Activated CD4-positive, alpha-beta T cell treated with anti-CD3 and anti-CD28 coated beads for 36 hours (primary cell): ENCODE results near the gene USP5. TPM values are rescaled to one million over a fixed set of nuclear protein-coding genes. Genes with fewer than 3 reads are reported as not detected.

Experiments
- ATAC-seq: fragments of 200-7000 bp; cut with Tn5 transposase; one replicate; pipeline ENCODE4 v1.10.0; 2021; ENCODE audit warnings: mild to moderate bottlenecking, moderate library complexity
- CTCF ChIA-PET: fragments of 350-600 bp; sonication (Branson Sonifier 250); formaldehyde crosslinking; loops from one replicate; lab custom pipeline; 2021; ENCODE audit warnings: antibody characterized with exemption; lab: Charles Lee
- POLR2A ChIA-PET: fragments of 350-600 bp; sonication (Branson Sonifier 250); formaldehyde crosslinking; loops from one replicate; lab custom pipeline; 2021; ENCODE audit warnings: antibody characterized with exemption, inconsistent platforms; lab: Charles Lee
- DNase-seq: peaks from one replicate; pipeline ENCODE4 v3.0.0-alpha.2; 2020
- H3K27ac Mint-ChIP-seq: one replicate; pipeline ENCODE4 v1.8.0; 2021; ENCODE audit warnings: mixed read lengths
- H3K27me3 Mint-ChIP-seq: one replicate; pipeline ENCODE4 v1.8.0; 2021; ENCODE audit warnings: mixed read lengths
- H3K36me3 Mint-ChIP-seq: one replicate; pipeline ENCODE4 v1.8.0; 2021; ENCODE audit warnings: low read depth, mixed read lengths
- H3K4me1 Mint-ChIP-seq: one replicate; pipeline ENCODE4 v1.8.0; 2021; ENCODE audit warnings: mixed read lengths
- H3K4me3 Mint-ChIP-seq: one replicate; pipeline ENCODE4 v1.8.0; 2021; ENCODE audit warnings: mild to moderate bottlenecking, moderate library complexity, mixed read lengths
- H3K9me3 Mint-ChIP-seq: one replicate; pipeline ENCODE4 v1.8.0; 2021; ENCODE audit warnings: low read depth, mixed read lengths
- intact Hi-C, 2 experiments: fragments of 100-400 bp; cut with DNase I in 1 of 2; cut with micrococcal nuclease in 1 of 2; formaldehyde crosslinking; loops; one replicate each; pipeline versions ENCODE4 v1.14.2 to v1.15.1; 2022 to 2024; cut with DNase I, micrococcal nuclease
- total RNA-seq, 2 experiments: library from RNA; stranded (reverse); gene quantifications; one replicate each; pipeline ENCODE4 v1.2.3, GENCODE V29; 2021

Gene USP5
- total RNA-seq, 2 experiments from 2014 or later, result 128 to 132 TPM

GRCh38 chr12:6914246-6914946 is 62.4 kb downstream of the USP5 start, which contains the start of gene ENO2:
ENO2 (plus strand) TSS chr12:6914580; CDS start chr12:6915833, 1,253 bp downstream.
- Mint-ChIP-seq H3K4me3 (peak within 1 kb of the TSS; percentile 98), H3K4me1 (peaks cover 35% of the 10 kb centered on the region), H3K36me3 (peaks cover 33% of the 10 kb centered on the region), H3K27ac (peak within 1 kb of the TSS; percentile 80), H3K9me3 (no peaks in the 10 kb centered on the region), H3K27me3 (no peaks in the 10 kb centered on the region)
- ATAC-seq, result peak; percentile 92
- ChIA-PET POLR2A (interaction anchor here (0.6 to 1.8 kb wide), 4 partner anchors 23 to 395 kb away, joined by 3 to 8 read pairs (median 3); partner anchors contain the start of genes C12orf57 and RNU7-1), CTCF (interaction anchor here (0.6 to 1.3 kb wide), 6 partner anchors 8 to 1035 kb away, joined by 3 to 6 read pairs (median 3); no protein-coding TSS in a partner anchor)
- intact Hi-C loops, result loop anchor here (1.0 to 2.0 kb wide), 6 partner anchors 14 to 104 kb away; partner anchors contain the start of genes SPSB2 (in 2 of the 2) and LPCAT3 (in 1 of the 2)
- peak; percentile 92 for DNase-seq

- no peak for ATAC-seq
- intact Hi-C loops, result loop anchor here (1.0 to 2.0 kb wide), 6 partner anchors 14 to 104 kb away; partner anchors contain the start of genes SPSB2 (in 2 of the 2) and LPCAT3 (in 1 of the 2)
- peak overlapping the region; percentile 78 for H3K27ac Mint-ChIP-seq
These were observed 63.2 kb downstream of the USP5 start for GRCh38 chr12:6914947-6915788.

GRCh38 chr12:6915789-6916285 is 63.9 kb downstream of the USP5 start:
- Mint-ChIP-seq H3K4me3 (peak overlapping the region; percentile 98), H3K9me3 (no peaks in the 10 kb centered on the region), H3K4me1 (peaks cover 38% of the 10 kb centered on the region), H3K27me3 (no peaks in the 10 kb centered on the region), H3K36me3 (peaks cover 40% of the 10 kb centered on the region), H3K27ac (peak overlapping the region; percentile 78)
- DNase-seq (no peak), ATAC-seq (no peak)
- ChIA-PET POLR2A (no interaction called here), CTCF (interaction anchor here (0.7 to 1.5 kb wide), 3 partner anchors 8 to 378 kb away, joined by 3 read pairs; no protein-coding TSS in a partner anchor)
- intact Hi-C loops, result loop anchor here (2.0 kb wide), 3 partner anchors 13 to 103 kb away; partner anchors contain the start of genes LPCAT3 (in 1 of the 2) and SPSB2 (in 1 of the 2)

More at GRCh38 chr12:6914947-6915788, 63.2 kb downstream of the USP5 start:
- H3K36me3 Mint-ChIP-seq, result peaks cover 40% of the 10 kb centered on the region
- POLR2A ChIA-PET, result interaction anchor here (0.6 to 1.8 kb wide), 4 partner anchors 24 to 396 kb away, joined by 3 to 8 read pairs (median 3); partner anchors contain the start of genes C12orf57 and RNU7-1
- DNase-seq, result peak; percentile 54
- peaks cover 38% of the 10 kb centered on the region for H3K4me1 Mint-ChIP-seq
- H3K27me3 Mint-ChIP-seq, result no peaks in the 10 kb centered on the region
- H3K4me3 Mint-ChIP-seq, result peak overlapping the region; percentile 98
- CTCF ChIA-PET, result interaction anchor here (0.6 to 1.5 kb wide), 5 partner anchors 9 to 1034 kb away, joined by 3 to 6 read pairs (median 3); no protein-coding TSS in a partner anchor
- no peaks in the 10 kb centered on the region for H3K9me3 Mint-ChIP-seq

Other genes with a start within 250 kb of the USP5 start
- 100 to 1,000 TPM; 279 to 322 TPM for gene CHD4, start 244.8 kb upstream of the USP5 start, total RNA-seq
- gene LPAR5, start 216.2 kb upstream of the USP5 start, total RNA-seq, result 1 to 10 TPM; 3.5 TPM
- 1 to 10 TPM; 1.7 to 3.3 TPM for gene ACRBP, start 204.7 kb upstream of the USP5 start, total RNA-seq
- gene ING4, start 189.0 kb upstream of the USP5 start, total RNA-seq, result 10 to 100 TPM; 14.9 to 17.6 TPM
- gene ZNF384, start 162.8 kb upstream of the USP5 start, total RNA-seq, result 10 to 100 TPM; 61.4 to 79.0 TPM
- under 1 TPM; 0.32 to 0.93 TPM for gene PIANP, start 151.3 kb upstream of the USP5 start, total RNA-seq
- gene COPS7A, start 128.1 kb upstream of the USP5 start, total RNA-seq, result 10 to 100 TPM; 38.3 to 41.6 TPM
- gene MLF2, start 99.0 kb upstream of the USP5 start, total RNA-seq, result 100 to 1,000 TPM; 142 to 144 TPM
- 100 to 1,000 TPM in 1 of 2 experiments, 10 to 100 TPM in 1; 62.2 to 105 TPM for gene PTMS, start 85.8 kb upstream of the USP5 start, total RNA-seq
- gene LAG3, start 79.6 kb upstream of the USP5 start, total RNA-seq, result 10 to 100 TPM; 88.2 to 93.9 TPM
- gene CD4, start 62.6 kb upstream of the USP5 start, total RNA-seq, result 100 to 1,000 TPM; 206 to 211 TPM
- gene GPR162, start 30.3 kb upstream of the USP5 start, total RNA-seq, result under 1 TPM; 0.11 to 0.26 TPM
- 1 to 10 TPM in 1 of 2 experiments, under 1 TPM in 1; 0.86 to 1.3 TPM for gene P3H3, start 23.7 kb upstream of the USP5 start, total RNA-seq
- gene GNB3, start 11.2 kb upstream of the USP5 start, total RNA-seq, result under 1 TPM; 0.66 to 0.76 TPM
- gene CDCA3, start 864 bp upstream of the USP5 start, total RNA-seq, result 10 to 100 TPM; 87.8 to 99.7 TPM
- gene TPI1, start 15.4 kb downstream of the USP5 start, total RNA-seq, result 1,000 to 10,000 TPM; 1,824 to 2,753 TPM
- 1 to 10 TPM; 1.7 to 2.2 TPM for gene SPSB2, start 21.2 kb downstream of the USP5 start, total RNA-seq
- 1 to 10 TPM; 6.4 to 7.0 TPM for gene LRRC23, start 52.7 kb downstream of the USP5 start, total RNA-seq
- 100 to 1,000 TPM; 301 to 317 TPM for gene ENO2, start 62.4 kb downstream of the USP5 start, total RNA-seq
- gene ATN1, start 75.8 kb downstream of the USP5 start, total RNA-seq, result 10 to 100 TPM; 32.2 to 32.4 TPM
- gene RNU7-1, start 91.7 kb downstream of the USP5 start, total RNA-seq, result not detected
- gene C12orf57, start 91.9 kb downstream of the USP5 start, total RNA-seq, result 100 to 1,000 TPM; 189 to 208 TPM
- 100 to 1,000 TPM; 335 to 483 TPM for gene PTPN6, start 99.2 kb downstream of the USP5 start, total RNA-seq
- 100 to 1,000 TPM; 398 to 502 TPM for gene PHB2, start 118.5 kb downstream of the USP5 start, total RNA-seq
- gene EMG1, start 118.8 kb downstream of the USP5 start, total RNA-seq, result 100 to 1,000 TPM in 1 of 2 experiments, 10 to 100 TPM in 1; 85.0 to 106 TPM
- gene LPCAT3, start 166.3 kb downstream of the USP5 start, total RNA-seq, result 10 to 100 TPM; 20.8 to 28.0 TPM
- 1 to 10 TPM; 2.4 to 2.8 TPM for gene C1S, start 208.6 kb downstream of the USP5 start, total RNA-seq
- gene C1R, start 240.3 kb downstream of the USP5 start, total RNA-seq, result 1 to 10 TPM; 1.4 to 2.2 TPM